HG03439 (cell line): ENCODE data around the gene CLIC3.

Experiments
- ATAC-seq: cut with Tn5 transposase; IDR thresholded peaks from one replicate; pipeline ENCODE4 v1.9.1; 2021; ENCODE audit warnings: mild to moderate bottlenecking, moderate library complexity; ENCODE audit not compliant: unreplicated experiment

Gene CLIC3

GRCh38 chr9:136954270-136955083, 41.9 kb downstream of the CLIC3 start:
- ATAC-seq = no peak

GRCh38 chr9:136953771-136954269, 42.5 kb downstream of the CLIC3 start:
- ATAC-seq = no peak

DNA sequence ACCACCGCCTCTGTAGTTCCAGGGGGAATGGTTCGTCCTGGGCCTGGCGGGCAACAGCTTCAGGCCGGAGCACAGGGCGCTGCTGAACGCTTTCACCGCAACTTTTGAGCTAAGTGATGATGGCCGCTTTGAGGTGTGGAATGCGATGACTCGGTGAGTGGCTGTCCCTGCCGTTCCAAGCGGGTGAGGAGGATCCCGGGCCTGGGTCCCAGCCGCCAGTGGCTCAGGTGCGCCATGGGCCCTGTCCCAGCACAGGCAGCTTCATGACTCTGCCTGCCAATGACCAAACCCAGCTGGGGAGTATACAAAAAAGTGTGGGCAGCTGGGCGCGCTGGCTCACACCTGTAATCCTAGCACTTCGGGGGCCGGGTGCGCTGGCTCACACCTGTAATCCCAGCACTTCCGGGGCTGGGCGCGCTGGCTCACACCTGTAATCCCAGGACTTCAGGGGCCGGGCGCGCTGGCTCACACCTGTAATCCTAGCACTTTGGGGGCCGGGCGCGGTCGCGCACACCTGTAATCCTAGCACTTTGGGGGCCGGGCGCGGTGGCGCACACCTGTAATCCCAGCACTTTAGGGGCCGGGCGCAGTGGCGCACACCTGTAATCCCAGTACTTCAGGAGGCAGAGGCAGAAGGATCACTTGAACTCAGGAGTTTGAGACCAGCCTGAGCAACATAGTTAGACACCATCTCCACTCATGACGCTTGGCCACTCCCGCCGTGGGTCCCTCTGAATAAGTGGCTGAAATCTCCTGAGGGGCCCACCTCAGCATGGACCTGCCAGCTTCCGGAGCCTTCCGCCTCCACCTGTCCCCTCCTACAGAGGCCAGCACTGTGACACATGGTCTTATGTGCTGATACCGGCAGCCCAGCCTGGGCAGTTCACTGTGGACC, 43.2 kb downstream of the CLIC3 start:
- ATAC-seq = no peak

GRCh38 chr9:136952321-136952850, 44.0 kb downstream of the CLIC3 start:
- ATAC-seq = no peak

- no peak for ATAC-seq
These were observed 44.6 kb downstream of the CLIC3 start, which contains the start of gene LCN12 for GRCh38 chr9:136951541-136952320. Gene LCN12 (plus strand): TSS chr9:136952273. CDS start chr9:136952328, 55 bp downstream.

DNA sequence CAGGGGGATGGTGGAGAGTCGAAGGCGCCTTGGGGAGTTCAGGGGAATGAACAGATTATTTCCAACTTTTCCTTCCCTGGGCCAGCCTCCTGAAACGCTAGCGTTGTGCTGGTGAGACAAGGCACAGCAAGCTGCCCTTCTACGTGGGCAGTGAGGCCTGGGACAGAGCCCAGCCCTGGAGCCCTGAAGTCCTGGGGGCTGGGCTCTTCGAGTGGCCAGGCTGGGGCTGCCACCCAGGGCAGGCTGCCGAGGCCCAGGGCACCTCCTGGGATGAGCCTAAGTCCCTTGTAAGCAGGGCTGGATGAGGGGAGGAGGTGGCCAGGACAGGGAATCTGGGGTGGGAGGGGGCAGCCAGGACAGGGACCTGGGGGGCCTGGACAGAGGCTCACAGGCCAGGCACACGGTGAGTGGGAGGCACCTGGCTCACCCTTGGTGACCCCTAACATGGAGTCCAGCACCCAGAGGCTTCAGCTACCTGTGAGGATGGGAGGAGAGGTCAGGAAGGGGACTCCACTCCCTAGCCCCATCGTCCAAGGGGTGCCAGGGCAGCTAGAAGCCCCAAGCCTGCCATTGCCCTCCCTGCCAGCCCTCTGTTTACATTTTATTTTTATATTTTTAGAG, 45.6 kb downstream of the CLIC3 start:
- no peak for ATAC-seq

GRCh38 chr9:136949817-136950655, 46.3 kb downstream of the CLIC3 start:
- ATAC-seq = peak; percentile 59

GRCh38 chr9:136949239-136949816, 47.0 kb downstream of the CLIC3 start:
- no peak for ATAC-seq

- no peak for ATAC-seq
These were observed 48.3 kb downstream of the CLIC3 start for GRCh38 chr9:136947955-136948510.

DNA sequence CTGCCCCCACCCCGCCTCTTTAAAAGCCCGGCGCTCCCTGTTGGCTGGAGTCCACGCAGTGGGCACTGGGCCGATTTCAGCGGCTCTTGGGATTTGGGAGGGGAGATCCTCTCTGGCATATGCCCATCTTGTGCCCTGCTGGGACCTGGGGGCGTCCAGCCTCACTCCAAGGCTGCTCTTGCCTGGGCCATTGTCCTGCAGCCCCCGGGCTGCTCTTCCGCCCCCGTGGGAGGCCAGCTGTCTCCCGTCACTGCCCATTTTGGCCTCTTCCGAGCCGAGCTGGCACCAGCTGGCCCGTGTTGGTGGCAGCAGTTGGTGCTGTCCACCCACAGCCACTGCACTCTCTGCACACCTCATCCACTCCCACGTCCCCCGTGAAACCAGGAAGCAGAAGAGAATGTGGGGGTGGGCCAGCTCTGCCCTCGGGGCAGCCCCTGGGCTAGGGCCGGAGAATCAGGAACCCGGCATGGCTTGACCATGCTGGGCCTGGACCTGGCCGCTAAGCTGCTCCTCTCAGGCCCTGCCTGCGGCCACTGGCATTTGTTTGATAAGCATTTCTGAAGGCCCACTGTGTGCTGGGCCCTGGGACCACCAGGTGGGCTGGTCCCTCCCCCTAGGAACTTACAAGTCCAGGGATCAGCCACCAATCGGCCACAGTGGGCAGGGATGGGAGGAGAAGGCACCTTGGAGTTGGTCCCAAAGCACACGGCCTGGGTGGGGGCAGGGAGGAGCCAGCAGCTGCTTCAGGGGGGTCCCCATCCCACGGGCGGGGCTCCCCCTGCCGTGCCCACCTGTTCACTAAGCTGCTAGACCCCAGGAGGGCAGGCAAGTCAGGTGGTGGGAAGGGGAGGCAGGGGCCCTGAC, 49.1 kb downstream of the CLIC3 start:
- no peak for ATAC-seq

DNA sequence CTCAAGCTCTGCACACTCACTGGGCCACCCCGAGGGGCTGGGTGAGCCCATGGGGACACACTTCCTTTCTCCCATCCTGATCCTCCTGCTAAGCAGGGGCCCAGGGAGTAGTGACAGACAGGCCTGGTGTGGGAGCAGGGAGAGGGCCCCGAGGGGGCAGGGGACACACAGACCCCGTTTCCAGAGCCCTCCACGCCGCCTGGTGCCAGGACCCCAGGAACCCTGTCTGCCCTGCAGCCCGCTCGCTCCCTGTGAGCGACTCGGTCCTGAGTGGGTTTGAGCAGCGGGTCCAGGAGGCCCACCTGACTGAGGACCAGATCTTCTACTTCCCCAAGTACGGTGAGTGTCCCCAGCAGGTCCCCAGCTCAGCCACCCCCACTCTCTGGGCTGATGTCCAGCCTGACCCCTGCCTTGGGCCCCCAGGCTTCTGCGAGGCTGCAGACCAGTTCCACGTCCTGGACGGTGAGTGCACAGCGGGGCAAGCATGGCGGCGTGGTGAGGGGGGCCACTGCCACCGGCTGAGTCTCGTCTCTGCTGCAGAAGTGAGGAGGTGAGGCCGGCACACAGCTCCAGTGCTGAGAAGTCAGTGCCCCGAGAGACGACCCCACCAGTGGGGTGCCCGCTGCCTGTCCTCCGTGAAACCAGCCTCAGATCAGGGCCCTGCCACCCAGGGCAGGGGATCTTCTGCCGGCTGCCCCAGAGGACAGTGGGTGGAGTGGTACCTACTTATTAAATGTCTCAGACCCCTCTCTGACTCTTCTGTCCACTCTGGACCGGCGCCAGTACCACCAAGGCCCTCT, 49.9 kb downstream of the CLIC3 start:
- ATAC-seq = no peak

- no peak for ATAC-seq
These were observed 50.8 kb downstream of the CLIC3 start for GRCh38 chr9:136945333-136946227.
